Measurements from ENCODE around the gene SIRT2.
"Not testable (repeated sequence)": the region's sequence is repeated elsewhere in the genome, so short reads cannot be mapped to it uniquely, and the experiment has no call there.

SIRT2 gene

DNA sequence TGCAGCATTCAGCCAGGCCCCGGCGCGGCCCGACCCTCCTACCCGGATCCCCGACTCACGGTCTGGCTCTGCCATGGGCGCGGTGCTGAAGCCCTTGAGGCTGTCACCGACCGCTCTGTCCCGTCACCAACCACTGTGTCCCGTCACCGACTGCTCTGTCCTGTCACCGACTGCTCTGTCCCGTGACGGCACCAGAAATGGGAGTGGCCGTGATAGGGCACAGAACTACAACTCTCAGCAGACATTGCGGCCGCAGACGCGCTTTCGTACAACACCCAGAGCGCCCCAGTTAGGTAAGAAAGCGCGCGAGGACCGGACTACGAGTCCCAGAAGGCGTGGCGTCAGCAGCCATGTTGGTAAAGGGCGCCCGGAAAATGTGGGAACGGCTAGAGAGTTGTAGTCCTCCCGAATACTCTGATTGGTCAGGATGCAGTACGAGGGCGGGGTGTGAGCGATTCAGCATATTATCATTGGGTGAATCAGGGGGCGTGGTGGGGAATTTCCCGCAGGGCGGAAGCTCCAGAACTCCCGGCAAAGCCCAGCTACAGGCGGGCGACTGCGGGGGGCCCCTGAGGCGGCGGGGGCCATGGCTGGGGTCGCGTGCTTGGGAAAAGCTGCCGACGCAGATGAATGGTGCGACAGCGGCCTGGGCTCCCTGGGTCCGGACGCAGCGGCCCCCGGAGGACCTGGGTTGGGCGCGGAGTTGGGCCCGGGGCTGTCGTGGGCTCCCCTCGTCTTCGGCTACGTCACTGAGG is at the start of gene SIRT2, which contains the start of gene NFKBIB:
Gene SIRT2 (minus strand): TSS at position 172 of the 755 bp plus-strand sequence. CDS start 97 bp downstream, at position 75.
Gene NFKBIB (plus strand): TSS at position 523 of the 755 bp plus-strand sequence. CDS start 64 bp downstream, at position 587.
- peak; percentile 98 for DNase-seq

DNA sequence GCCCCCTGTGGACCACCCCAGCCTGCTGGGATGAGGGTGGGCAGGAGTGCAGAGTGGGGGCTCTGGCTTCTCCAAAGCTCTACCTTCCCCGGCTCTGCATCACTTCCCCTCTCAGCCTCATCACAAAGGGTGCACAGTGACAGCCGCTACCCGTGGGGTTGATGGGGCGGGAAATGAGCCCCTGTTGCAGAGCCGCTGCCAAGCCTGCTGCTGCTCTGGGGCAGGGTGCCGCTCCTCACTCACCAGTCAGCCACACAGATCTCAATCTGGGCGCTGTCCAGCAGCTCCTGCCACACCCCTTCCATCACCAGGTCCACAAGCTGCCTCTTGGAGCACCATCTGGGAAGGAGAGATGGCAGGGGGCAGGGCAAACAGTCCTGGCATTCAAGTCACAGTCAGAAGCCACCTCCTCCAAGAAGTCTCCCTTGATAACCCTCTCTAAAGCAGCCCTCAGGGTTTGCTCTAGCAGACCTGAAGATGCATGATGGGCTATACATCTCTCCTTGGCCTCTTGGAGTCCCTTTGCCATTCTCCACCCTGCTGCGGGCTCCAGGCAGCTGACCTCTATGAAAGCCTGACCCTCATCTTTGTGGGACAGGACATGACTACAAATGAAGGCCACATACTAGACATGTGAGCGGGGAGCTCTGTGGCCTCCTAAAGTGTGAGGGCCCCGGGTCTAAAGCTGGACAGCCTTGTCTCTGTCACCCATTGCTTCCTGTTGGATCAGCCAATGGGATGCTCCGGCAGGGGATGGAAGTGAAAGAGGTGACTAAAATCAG is 47.0 kb upstream of the SIRT2 start:
- no peak for DNase-seq

DNA sequence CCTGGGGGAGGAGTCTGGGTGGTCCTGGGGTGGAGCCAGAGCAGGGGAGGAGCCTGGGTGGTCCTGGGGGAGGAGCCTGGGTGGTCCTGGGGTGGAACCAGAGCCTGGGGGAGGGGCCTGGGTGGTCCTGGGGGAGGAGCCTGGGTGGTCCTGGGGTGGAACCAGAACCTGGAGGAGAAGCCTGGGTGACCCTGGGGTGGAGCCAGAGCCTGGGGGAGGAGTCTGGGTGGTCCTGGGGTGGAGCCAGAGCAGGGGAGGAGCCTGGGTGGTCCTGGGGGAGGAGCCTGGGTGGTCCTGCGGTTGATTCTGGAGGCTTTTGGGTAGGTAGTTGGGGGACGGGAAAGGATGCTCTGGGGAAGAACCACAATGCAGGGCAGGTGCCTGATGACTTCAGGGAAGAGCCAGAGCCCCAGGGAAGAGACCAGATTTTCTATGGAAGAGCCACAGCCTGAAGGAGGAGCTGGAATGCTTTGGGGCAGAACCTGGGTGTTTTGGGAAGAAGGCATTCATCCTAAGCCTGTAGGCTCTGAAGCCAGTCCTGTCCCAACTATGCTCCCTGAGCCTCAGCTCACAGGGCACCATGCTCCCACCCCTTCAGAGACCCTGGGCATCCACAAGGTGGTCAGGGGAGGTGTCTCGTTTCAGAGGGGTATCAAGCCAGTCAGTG is 46.3 kb upstream of the SIRT2 start:
- no peak for DNase-seq

DNA sequence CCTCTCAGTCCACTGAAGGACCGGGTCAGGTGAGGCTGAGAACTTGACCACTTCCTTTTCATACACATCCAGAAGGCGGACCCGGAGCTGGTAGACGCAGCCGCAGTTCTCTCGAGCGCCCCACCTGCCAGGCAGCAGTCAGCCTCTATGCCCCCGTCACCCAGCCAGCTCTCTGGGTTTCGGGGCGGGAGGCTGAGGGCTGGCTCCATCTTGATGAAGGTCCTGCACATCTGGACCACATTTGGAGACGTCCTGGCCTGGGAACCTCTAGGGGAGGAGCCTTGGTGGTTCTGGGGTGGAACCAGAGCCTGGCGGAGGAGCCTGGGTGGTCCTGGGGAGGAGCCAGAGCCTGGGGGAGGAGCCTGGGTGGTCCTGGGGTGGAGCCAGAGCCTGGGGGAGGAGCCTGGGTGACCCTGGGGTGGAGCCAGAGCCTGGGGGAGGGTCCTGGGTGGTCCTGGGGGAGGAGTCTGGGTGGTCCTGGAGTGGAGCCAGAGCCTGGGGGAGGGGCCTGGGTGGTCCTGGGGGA is 45.6 kb upstream of the SIRT2 start:
- DNase-seq = no peak

DNA sequence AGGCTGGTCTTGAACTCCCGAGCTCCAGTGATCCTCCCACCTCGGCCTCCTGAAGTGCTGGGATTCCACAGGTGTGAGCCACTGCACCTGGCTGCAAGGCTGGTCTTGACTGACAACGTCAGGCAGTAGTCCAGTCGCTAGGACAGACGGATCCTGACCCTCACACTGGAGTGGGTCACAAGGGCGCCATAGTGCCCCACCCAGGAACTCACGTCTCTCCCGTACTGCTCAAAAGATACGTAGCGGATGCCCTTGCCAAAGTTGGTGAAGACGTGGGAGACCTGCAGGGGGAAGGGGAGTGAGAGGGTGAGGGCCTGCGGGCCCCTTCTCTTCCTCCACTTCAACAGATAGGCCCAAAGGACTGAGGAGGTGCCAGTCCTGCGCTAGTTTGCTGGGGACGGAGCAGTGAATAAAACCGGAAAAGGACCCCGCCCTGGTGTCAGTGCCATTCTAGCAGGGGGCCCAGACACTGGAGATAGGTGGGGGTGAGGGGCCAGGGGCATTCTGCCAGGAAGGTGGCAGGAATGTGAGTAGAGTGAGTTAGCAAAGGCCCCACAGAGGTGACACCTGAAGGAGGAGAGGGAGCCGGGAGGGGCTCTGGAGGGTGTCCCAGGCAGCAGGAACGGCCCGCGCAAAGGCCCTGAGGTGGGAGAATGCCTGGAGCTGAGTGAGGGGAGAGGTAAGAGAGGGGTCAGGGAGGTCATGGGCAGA is 43.2 kb upstream of the SIRT2 start:
- DNase-seq = no peak

DNA sequence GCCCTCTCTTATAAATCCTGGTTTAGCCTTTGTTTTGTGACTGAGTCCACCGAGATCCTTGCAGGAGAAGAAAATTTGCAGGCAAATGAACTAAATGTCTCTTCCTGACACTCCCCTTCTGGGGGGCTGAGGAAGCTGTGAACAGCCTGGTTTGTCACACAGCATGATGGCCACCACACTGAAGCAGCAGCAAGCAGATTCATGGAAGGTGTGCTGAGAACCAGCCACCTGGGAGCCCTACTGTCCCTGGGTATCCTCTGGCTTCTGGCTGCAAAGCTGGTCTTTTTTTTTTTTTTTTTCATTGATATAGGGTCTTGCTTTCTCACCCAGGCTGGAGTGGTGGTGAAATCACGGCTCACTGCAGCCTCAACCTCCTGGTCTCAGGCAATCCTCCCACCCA is 42.6 kb upstream of the SIRT2 start:
- no peak for DNase-seq

DNA sequence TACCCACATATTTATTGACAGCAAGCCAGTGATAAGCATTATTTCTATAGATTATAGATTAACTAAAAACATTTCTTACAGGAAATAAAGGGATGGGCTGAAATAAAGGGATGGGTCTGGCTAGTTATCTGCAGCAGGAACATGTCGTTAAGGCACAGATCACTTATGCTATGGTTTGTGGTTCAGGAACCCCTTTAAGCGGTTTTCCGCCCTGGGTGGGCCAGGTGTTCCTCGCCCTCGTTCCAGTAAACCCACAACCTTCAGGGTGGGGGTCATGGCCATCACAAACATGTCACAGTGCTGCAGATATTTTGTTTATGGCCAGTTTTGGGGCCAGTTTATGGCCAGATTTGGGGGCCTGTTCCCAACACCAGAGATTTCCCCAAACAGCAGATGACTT is 42.0 kb upstream of the SIRT2 start:
- DNase-seq = not testable (repeated sequence)

DNA sequence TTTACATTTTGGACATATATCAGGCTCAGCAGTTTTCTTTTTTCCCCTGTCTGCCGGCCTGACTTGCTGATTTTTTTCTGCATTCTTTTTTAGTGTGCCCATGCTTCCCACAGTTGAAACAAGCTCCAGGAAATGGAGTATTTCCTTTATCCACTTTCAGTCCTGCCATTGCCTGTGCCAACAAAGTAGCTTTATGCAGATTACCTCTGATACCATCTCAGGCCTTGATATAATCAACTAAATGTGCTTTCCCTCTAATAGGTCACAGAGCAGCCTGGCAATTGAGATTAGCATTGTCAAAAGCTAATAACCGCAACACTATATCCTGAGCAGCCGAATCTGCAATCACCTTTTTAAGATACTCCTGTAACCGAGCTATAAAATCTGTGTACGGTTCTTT is 40.5 kb upstream of the SIRT2 start:
- DNase-seq = no peak

DNA sequence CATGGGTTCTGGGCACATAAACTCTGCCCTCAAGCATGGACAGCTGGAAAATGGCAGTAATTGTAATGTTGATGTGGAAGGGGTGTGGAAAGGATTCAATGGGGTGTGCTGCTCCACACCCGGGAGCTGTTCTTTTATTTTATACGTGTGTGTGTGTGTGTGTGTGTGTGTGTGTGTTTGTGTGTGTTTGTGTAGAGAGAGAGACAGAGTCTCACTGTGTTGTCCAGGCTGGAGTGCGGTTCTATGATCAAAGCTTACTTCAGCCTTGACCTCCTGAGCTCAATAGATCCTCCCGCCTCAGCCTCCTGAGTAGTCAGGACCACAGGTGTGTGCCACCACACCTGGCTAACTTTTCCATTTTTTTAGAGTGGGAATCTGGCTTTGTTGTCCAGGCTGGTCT is 34.1 kb upstream of the SIRT2 start:
- no peak for DNase-seq

DNA sequence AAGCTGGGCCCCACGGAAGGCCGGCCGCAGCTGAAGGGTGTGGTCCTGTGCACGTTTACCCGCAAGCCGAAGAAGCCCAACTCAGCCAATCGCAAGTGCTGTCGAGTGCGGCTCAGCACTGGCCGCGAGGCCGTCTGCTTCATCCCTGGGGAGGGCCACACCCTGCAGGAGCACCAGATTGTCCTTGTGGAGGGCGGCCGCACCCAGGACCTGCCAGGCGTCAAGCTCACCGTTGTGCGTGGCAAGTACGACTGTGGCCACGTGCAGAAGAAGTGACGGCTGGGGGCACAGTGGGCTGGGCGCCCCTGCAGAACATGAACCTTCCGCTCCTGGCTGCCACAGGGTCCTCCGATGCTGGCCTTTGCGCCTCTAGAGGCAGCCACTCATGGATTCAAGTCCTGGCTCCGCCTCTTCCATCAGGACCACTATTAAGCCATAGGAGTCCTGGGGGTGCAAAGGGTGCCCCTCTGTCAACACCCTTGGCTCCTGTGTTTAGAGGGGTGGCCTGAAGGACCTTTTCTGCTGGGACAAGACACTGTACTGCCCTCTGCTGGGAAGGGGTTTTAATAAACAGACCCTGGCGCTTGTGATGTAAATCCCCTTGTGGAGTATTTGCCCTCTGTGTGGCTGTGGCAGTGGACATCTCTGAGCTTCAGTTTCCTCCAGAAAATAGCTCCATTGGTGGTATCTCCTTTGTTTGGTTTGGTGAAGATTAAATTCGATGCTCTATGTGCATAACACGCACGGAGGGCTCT is 33.2 kb upstream of the SIRT2 start:
- DNase-seq = no peak

DNA sequence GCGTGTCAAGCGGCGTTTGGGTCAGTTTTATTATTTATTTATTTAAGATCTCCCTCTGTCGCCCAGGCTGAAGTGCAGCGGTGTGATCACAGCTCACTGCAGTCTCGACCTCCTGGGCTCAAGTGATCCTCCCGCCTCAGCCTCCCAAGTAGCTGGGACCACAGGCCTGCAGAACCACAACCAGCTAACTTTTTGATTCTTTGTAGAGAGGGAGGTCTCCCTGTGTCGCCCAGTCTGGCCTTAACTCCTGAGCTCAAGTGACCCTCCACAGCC is 32.0 kb upstream of the SIRT2 start:
- DNase-seq = no peak

DNA sequence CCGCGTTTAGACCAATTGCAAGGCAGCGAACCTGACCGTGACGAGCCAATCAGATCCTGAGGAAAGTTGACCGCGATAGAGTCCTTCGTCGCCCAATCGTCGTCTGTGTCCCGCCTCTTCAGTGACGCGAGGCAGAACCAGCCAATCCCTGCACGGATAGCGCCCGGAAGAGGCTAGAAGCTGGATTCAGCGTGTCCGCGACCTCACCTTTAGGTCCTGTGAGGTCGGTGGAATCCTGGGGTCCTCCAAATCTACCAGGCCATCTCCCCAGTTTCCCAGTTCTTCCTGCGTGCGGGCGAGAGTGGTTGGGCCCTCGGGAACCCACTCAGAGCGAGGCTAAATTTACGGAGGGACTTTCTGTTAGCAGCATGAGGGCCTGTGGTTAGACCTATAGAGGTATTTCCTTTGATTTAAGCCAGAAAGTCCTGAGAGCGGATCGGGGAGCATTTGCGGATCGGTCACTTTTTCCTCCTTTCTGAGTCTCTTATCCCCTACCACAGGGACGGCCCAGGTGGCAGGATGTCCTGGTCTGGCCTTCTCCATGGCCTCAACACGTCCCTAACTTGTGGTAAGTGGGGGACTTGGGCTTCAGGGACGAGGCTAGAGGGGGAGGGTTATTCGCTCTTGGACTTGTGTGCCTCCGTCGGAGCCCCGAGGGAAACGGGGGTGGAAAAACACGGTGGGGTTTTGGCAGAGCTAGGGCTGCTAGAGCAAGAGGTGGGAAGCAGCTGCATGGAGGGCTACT is 31.5 kb upstream of the SIRT2 start, which contains the start of gene MRPS12:
Gene MRPS12 (plus strand): TSS at position 169 of the 745 bp plus-strand sequence. CDS start 351 bp downstream, at position 520.
- peak; percentile 98 for DNase-seq

DNA sequence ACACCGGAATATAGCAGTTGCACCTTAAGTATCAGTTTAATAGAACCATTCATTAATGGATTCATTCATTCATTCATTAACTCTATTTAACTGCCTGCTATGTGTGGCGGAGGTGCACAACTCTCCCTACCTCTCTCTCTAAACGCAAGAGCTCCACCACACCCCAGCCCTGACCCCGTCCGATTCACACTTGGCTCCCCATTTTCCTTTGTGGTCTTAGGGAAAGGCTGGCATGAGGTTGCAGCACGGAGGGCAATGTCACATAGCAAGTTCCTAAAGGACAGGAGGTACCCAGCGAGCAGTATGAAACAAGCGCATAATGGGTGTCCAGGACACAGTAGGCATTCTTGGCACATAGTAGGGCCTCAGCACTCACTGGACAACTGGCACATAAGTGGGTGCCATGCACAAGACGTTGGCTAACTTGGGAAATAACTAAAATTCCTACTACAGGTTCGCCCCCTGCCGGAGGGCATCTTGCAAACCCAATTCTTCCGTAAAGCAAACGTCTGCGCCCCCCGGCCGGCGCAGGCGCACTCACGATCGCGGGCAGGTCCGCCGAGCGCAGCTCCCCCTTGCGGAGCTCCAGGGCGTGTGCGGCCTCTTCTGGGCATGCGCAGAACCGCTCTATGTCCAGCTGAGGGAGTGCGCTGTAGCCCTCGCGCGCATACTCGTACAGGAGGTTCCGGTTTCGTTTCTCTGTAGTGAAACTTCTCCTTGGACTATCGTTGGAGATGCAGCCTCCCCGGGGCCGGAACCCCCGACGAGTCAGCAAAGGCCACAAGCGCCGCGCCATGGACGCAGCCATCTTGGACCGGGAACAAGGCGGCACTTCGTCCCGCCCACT is 30.7 kb upstream of the SIRT2 start, which contains the start of gene SARS2:
Gene SARS2 (minus strand): TSS at position 835 of the 847 bp plus-strand sequence. CDS start 27 bp downstream, at position 808.
- DNase-seq = peak; percentile 89

DNA sequence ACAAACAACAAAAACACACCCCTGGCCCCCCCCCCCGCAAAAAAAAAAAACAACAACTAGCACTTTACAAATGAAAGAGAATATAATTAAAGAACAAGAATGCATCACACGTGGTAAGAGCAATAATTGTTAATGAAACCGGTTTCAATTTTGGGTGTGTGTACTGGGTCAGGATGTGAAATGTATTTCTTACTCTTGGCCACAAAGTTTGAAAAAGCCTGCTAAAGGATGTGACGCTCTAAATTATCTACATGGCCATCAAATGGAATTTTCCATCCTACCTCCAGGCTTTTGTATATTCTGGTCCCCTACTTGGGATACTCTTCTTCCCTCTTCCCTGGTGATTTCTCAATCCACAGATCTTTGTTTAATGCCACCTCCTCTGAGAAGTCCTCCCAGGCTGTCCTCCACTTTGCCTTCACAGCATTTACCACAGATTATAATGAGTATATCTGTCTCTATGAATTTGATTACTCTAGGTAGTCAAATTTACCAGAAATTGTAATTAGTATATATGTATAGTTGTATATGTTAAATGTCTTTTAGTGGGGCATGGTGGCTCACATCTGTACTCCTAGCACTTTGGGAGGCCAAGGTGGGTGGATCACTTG is 29.1 kb upstream of the SIRT2 start:
- DNase-seq = no peak

DNA sequence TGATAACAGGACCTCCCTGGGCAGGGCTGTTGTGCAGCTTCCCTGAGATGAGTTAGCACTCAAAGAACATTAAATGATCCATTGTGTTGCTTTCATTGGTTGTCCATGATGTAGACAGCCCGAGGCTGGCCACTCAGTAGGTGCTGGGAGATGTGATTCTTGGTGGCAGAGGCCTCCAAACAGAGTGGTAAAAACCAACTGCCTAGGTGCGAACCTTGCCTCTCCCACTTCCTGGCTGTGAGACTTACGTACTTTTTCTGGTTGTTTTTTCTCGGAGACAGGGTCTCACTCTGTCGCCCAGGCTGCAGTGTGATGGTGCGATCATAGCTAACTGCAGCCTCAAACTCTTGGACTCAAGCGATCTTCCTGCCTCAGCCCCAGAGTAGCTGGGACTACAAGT is 25.0 kb upstream of the SIRT2 start:
- no peak for DNase-seq

DNA sequence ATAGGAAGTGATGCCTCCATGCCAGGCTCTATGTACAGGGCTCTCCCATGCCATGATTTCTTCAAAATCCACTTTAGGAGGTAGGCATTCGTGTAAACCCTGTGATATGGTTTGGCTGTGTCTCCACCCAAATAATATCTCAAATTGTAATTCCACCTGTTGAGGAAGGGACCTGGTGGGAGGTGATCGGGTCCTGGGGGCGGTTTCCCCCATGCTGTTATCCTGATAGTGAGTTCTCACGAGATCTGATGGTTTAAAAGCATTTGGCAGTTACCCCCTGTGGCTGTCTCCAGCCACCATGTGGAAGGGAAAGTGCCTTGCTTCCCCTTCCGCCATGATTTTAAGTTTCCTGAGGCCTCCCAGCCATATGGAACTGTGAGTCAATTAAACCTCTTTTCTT is 23.1 kb upstream of the SIRT2 start:
- no peak for DNase-seq

DNA sequence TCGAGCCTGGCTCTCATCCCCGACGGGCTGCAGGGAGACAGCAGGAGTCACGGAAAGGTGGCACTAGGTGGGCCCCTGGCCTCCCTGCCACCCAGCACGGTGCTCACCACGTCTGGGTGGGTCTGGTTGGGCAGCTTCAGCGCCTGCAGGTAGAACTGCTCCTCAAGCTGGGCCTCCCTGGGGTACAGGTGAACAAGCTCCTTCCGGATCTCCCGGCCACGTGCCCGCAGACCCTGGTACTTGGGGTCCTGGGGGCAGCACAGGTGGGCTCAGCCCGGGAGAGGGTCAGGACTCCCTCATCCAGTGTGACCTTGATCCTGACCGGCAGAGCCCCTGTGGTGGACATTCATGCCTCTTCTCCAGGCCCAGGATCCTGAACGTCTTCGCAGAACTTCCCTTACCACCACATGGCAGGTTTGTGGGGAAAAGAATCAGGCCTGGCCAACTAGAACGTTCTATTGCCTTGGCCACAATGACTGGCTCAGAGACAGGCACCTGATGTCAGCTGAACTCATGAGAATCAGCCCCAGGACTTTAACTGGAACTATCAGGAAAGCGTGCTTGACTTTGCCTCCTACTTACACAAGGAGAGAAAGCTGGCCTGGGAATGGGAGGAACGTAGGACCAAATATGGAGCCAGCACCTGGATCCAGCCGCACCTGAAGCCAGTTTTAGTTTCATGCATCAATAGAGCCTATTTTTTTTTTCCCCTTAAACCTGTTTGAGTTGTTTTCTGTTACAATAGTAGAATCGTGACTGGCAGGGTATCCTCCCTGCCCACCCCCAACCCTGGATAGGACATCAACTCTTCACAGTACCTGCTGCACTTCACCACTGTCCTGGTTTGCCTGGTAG is 22.2 kb upstream of the SIRT2 start:
- DNase-seq = no peak

DNA sequence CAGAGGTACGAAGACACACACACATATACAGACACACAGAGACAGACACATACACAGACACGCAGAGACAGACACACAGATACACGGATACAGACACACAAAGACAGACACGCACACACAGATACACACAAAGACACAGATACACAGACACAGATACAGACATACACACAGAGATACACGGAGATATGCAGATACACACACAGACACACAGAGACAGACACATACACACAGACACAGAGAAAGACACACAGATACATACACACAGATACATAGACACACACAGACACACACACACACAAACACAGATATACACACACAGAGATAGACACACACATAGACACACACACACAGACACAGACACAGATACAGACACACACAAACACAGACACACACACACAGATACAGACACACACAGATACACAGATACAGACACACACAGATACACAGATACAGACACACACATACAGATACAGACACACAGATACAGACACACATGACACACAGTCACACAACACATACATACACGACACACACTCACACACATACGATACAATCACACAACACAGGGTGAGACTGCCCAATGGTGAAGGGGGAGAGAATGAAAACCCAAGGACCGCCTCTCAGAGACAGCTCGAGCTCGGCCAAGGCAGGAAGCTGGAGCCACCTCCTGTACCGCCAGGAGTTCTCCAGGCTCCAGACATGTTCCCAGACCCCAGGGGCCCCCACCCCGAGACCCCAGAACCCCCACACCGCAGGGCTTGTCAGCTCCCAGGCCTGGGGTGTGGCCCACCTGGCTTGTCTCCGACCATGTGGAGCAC is 21.4 kb upstream of the SIRT2 start:
- no peak for DNase-seq
